Measurements from ENCODE around the gene SCARF2. TPM values are rescaled to one million over a fixed set of nuclear protein-coding genes. Genes with fewer than 3 reads are reported as not detected.
"Not testable (repeated sequence)": the region's sequence is repeated elsewhere in the genome, so short reads cannot be mapped to it uniquely, and the experiment has no call there.

SCARF2 gene
- total RNA-seq, 1 donor = 15.5 TPM

- H3K4me3 ChIP-seq (ENCODE audit: low read depth, low read length) = no peak overlapping the region
- no peak for TF ChIP-seq CTCF (IDR thresholded peaks at IDR 0.05; ENCODE audit: insufficient read depth, low read depth, low read length)
- DNase-seq (ENCODE audit: low read depth) = no peak
Observed at GRCh38 chr22:20419664-20419951, 18.0 kb downstream of the SCARF2 start.

GRCh38 chr22:20418211-20418788 is 19.3 kb downstream of the SCARF2 start:
- TF ChIP-seq CTCF (IDR thresholded peaks at IDR 0.05; ENCODE audit: insufficient read depth, low read depth, low read length) = peak; percentile 88
- DNase-seq (ENCODE audit: low read depth) = peak; percentile 86
- peak overlapping the region; percentile 57 for H3K4me3 ChIP-seq (ENCODE audit: low read depth, low read length)

GRCh38 chr22:20415699-20416098 is 21.9 kb downstream of the SCARF2 start:
- not testable (repeated sequence) for DNase-seq (ENCODE audit: low read depth); H3K4me3 ChIP-seq (ENCODE audit: low read depth, low read length)

- not testable (repeated sequence) for DNase-seq (ENCODE audit: low read depth); H3K4me3 ChIP-seq (ENCODE audit: low read depth, low read length)
Observed at GRCh38 chr22:20415241-20415640, 22.4 kb downstream of the SCARF2 start.

GRCh38 chr22:20414450-20414849 is 23.2 kb downstream of the SCARF2 start:
- DNase-seq (ENCODE audit: low read depth) = no peak
- no peak for TF ChIP-seq CTCF (IDR thresholded peaks at IDR 0.05; ENCODE audit: insufficient read depth, low read depth, low read length)
- no peak overlapping the region for H3K4me3 ChIP-seq (ENCODE audit: low read depth, low read length)

- TF ChIP-seq CTCF (IDR thresholded peaks at IDR 0.05; ENCODE audit: insufficient read depth, low read depth, low read length) = no peak
- DNase-seq (ENCODE audit: low read depth) = no peak
Observed at GRCh38 chr22:20414059-20414440, 23.6 kb downstream of the SCARF2 start.

GRCh38 chr22:20413217-20414058 is 24.2 kb downstream of the SCARF2 start:
- DNase-seq (ENCODE audit: low read depth) = no peak
- no peak overlapping the region for H3K4me3 ChIP-seq (ENCODE audit: low read depth, low read length)
- TF ChIP-seq CTCF (IDR thresholded peaks at IDR 0.05; ENCODE audit: insufficient read depth, low read depth, low read length) = no peak

More at GRCh38 chr22:20414059-20414440, 23.6 kb downstream of the SCARF2 start:
- no peak overlapping the region for H3K4me3 ChIP-seq (ENCODE audit: low read depth, low read length)

Measured in fibroblast of villous mesenchyme (primary cell).